Fibroblast of villous mesenchyme (primary cell): ENCODE results near the gene HMGCR. TPM values are rescaled to one million over a fixed set of nuclear protein-coding genes. Genes with fewer than 3 reads are reported as not detected.
A peak's percentile ranks its signal among the peaks of the same experiment; 100 is the strongest.
"Not testable (repeated sequence)": the region's sequence is repeated elsewhere in the genome, so short reads cannot be mapped to it uniquely, and the experiment has no call there.

Source experiments
- DNase-seq: peaks from one replicate; pipeline ENCODE4 v3.0.0-alpha.2; 2010; ENCODE audit warnings: low read depth
- H3K4me3 ChIP-seq: 2 replicates; pipeline ENCODE4 v1.5.1; 2011; ENCODE audit warnings: low read depth, mild to moderate bottlenecking, low read length
- total RNA-seq: library from RNA; depleted of rRNA; stranded (reverse); fragments of >200 nt; gene quantifications from 2 replicates; pipeline ENCODE4 v1.2.3, GENCODE V29; 2012
- TF ChIP-seq, protein P1 (sequence below): IDR thresholded peaks from 2 replicates; pipeline ENCODE4 v1.5.1; 2012; ENCODE audit warnings: low read depth, mild to moderate bottlenecking, low read length; ENCODE audit not compliant: insufficient read depth

HMGCR gene
- total RNA-seq, 1 donor = 198 TPM

GRCh38 chr5:75331095-75332090 is 5.6 kb upstream of the HMGCR start:
- no peak for DNase-seq
- TF ChIP-seq, protein P1, sequence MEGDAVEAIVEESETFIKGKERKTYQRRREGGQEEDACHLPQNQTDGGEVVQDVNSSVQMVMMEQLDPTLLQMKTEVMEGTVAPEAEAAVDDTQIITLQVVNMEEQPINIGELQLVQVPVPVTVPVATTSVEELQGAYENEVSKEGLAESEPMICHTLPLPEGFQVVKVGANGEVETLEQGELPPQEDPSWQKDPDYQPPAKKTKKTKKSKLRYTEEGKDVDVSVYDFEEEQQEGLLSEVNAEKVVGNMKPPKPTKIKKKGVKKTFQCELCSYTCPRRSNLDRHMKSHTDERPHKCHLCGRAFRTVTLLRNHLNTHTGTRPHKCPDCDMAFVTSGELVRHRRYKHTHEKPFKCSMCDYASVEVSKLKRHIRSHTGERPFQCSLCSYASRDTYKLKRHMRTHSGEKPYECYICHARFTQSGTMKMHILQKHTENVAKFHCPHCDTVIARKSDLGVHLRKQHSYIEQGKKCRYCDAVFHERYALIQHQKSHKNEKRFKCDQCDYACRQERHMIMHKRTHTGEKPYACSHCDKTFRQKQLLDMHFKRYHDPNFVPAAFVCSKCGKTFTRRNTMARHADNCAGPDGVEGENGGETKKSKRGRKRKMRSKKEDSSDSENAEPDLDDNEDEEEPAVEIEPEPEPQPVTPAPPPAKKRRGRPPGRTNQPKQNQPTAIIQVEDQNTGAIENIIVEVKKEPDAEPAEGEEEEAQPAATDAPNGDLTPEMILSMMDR = no peak
- H3K4me3 ChIP-seq = no peak overlapping the region

DNA sequence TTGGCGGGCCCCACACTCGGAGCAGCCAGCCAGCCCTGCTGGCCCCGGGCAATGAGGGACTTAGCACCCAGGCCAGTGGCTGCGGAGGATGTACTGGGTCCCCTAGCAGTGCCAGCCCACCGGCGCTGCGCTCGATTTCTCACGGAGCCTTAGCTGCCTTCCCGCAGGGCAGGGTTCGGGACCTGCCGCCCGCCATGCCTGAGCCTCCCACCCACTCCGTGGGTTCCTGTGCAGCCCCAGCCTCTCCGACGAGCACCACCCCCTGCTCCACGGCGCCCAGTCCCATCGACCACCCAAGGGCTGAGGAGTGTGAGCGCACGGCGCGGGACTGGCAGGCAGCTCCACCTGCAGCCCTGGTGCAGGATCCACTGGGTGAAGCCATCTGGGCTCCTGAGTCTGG is 3.3 kb upstream of the HMGCR start:
- DNase-seq, H3K4me3 ChIP-seq: not testable (repeated sequence)

GRCh38 chr5:75334413-75334812 is 2.6 kb upstream of the HMGCR start:
- H3K4me3 ChIP-seq, DNase-seq: not testable (repeated sequence)

DNA sequence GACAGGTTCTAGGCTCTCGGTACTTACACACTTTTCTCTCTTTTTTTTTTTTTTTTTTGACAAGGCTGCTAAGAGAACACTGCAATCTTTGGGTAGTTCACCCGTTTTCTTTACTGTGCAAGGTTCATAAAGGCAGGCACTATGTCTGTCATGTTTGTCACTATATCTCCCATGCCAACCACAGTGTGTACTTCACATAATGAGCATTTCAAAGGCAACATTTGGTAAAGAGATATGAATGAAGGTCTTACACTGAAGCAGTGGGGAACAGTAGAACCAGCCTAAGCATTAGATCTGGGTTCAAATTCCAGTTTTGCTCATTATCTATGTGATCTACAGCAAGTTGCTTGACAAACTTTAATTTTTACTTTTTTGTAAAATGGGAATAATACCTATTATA is 1.5 kb upstream of the HMGCR start:
- TF ChIP-seq, protein P1 = no peak
- H3K4me3 ChIP-seq = no peak overlapping the region
- DNase-seq = no peak

GRCh38 chr5:75335952-75336614 is 937 bp upstream of the HMGCR start:
- peak overlapping the region; percentile 93 for H3K4me3 ChIP-seq
- TF ChIP-seq, protein P1 = peak; percentile 51
- DNase-seq = peak; percentile 83

DNA sequence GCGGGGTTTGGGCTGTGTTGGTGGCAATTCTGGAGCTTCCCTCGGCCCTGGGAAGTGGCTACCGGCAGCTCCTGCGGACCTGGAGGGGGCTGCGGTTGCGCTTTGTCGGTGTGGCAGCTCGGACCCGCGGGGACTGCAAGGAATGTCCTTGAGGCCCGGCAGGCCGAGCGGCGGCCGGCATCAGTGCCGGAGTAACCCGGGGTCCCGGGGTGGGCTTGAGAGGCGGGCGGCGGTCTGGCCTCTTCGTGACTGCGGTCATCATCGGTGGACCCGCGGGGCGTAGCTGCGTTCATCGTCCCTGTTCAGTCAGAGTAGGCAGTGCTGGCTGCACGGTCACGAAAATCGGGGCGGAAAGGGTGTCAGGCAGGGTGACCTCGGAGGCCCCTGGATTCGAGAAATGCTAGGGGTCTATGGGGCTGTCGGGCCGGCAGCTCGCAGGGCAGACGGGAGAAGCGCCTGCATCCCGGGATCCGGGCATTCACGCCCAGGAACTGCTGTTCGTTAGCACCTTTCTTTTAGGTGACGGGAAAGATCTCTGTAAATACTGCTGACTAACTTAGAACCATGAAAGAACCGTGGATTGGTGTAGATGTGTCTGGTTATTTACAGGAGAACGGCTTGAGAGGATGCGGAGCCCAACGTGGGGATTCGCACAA is 474 bp downstream of the HMGCR start:
- peak; percentile 17 for DNase-seq
- TF ChIP-seq, protein P1 = no peak
- H3K4me3 ChIP-seq = peak overlapping the region; percentile 93

- TF ChIP-seq, protein P1 = no peak
- H3K4me3 ChIP-seq = peak overlapping the region; percentile 93
- peak; percentile 11 for DNase-seq
Observed at GRCh38 chr5:75338408-75338807, 1.4 kb downstream of the HMGCR start.
